Activated CD4-positive, alpha-beta T cell treated with anti-CD3 and anti-CD28 coated beads, Interleukin-2, amount 10 ng/mL, durations not matched to agents 7 days and 5 days (primary cell): ENCODE results near the gene COL11A2. TPM values are rescaled to one million over a fixed set of nuclear protein-coding genes. Genes with fewer than 3 reads are reported as not detected.

Source experiments
- CTCF ChIA-PET: fragments of 350-600 bp; sonication (Branson Sonifier 250); formaldehyde crosslinking; loops from one replicate; lab custom pipeline; 2021; ENCODE audit warnings: antibody characterized with exemption; lab: Charles Lee
- POLR2A ChIA-PET: fragments of 350-600 bp; sonication (Branson Sonifier 250); formaldehyde crosslinking; loops from one replicate; lab custom pipeline; 2021; ENCODE audit warnings: antibody characterized with exemption; lab: Charles Lee
- DNase-seq: peaks from one replicate; pipeline ENCODE4 v3.0.0-alpha.2; 2020
- H3K27ac Mint-ChIP-seq: one replicate; pipeline ENCODE4 v1.8.0; 2021; ENCODE audit warnings: mild to moderate bottlenecking, moderate library complexity, mixed read lengths
- H3K27me3 Mint-ChIP-seq: one replicate; pipeline ENCODE4 v1.8.0; 2021; ENCODE audit warnings: mixed read lengths
- H3K36me3 Mint-ChIP-seq: one replicate; pipeline ENCODE4 v1.8.0; 2021; ENCODE audit warnings: low read depth, mixed read lengths
- H3K4me1 Mint-ChIP-seq: one replicate; pipeline ENCODE4 v1.8.0; 2021; ENCODE audit warnings: mixed read lengths
- H3K4me3 Mint-ChIP-seq: one replicate; pipeline ENCODE4 v1.8.0; 2021; ENCODE audit warnings: mild to moderate bottlenecking, moderate library complexity, mixed read lengths
- H3K9me3 Mint-ChIP-seq: one replicate; pipeline ENCODE4 v1.8.0; 2021; ENCODE audit warnings: mixed read lengths
- total RNA-seq, 2 experiments: library from RNA; stranded (reverse); gene quantifications; one replicate each; pipeline ENCODE4 v1.2.3, GENCODE V29; 2021

Gene COL11A2
- total RNA-seq, 2 experiments from 2014 or later, result 1.3 to 1.4 TPM

- ChIA-PET POLR2A (no interaction called here), CTCF (no interaction called here)
- Mint-ChIP-seq H3K4me3 (no peak overlapping the region), H3K4me1 (peaks cover 21% of the 10 kb centered on the region), H3K27me3 (peaks cover 19% of the 10 kb centered on the region), H3K27ac (no peak overlapping the region), H3K36me3 (peaks cover 23% of the 10 kb centered on the region), H3K9me3 (peaks cover 18% of the 10 kb centered on the region)
- no peak for DNase-seq
Measured at GRCh38 chr6:33185654-33186187, 6.5 kb downstream of the COL11A2 start.

- CTCF ChIA-PET, result no interaction called here
- POLR2A ChIA-PET, result interaction anchor here (0.5 kb wide), 1 partner anchor 41 kb away, joined by 5 read pairs; no protein-coding TSS in a partner anchor
- no peak for DNase-seq
- H3K27me3 Mint-ChIP-seq, result peaks cover 15% of the 10 kb centered on the region
- peaks cover 23% of the 10 kb centered on the region for H3K36me3 Mint-ChIP-seq
- no peak overlapping the region for H3K4me3 Mint-ChIP-seq
- H3K27ac Mint-ChIP-seq, result peak overlapping the region; percentile 98
- peaks cover 21% of the 10 kb centered on the region for H3K4me1 Mint-ChIP-seq
- peaks cover 18% of the 10 kb centered on the region for H3K9me3 Mint-ChIP-seq
Measured at GRCh38 chr6:33185190-33185589, 7.1 kb downstream of the COL11A2 start.

- peak; percentile 38 for DNase-seq
- peaks cover 10% of the 10 kb centered on the region for H3K27me3 Mint-ChIP-seq
- ChIA-PET POLR2A (no interaction called here), CTCF (interaction anchor here (1.1 to 1.9 kb wide), 4 partner anchors 12 to 65 kb away, joined by 4 to 6 read pairs (median 6); no protein-coding TSS in a partner anchor)
- peaks cover 18% of the 10 kb centered on the region for H3K9me3 Mint-ChIP-seq
- H3K27ac Mint-ChIP-seq, result peak overlapping the region; percentile 98
- peaks cover 23% of the 10 kb centered on the region for H3K36me3 Mint-ChIP-seq
- H3K4me3 Mint-ChIP-seq, result peak overlapping the region; percentile 35
- H3K4me1 Mint-ChIP-seq, result peaks cover 21% of the 10 kb centered on the region
Measured at GRCh38 chr6:33183071-33183683, 9.1 kb downstream of the COL11A2 start.

GRCh38 chr6:33181141-33181540 is 11.1 kb downstream of the COL11A2 start:
- H3K4me1 Mint-ChIP-seq, result peaks cover 21% of the 10 kb centered on the region
- H3K27me3 Mint-ChIP-seq, result no peaks in the 10 kb centered on the region
- peaks cover 23% of the 10 kb centered on the region for H3K36me3 Mint-ChIP-seq
- ChIA-PET POLR2A (no interaction called here), CTCF (interaction anchor here (0.7 to 1.9 kb wide), 3 partner anchors 8 to 133 kb away, joined by 3 to 6 read pairs (median 3); partner anchors contain the start of gene TAPBP)
- H3K27ac Mint-ChIP-seq, result no peak overlapping the region
- H3K4me3 Mint-ChIP-seq, result no peak overlapping the region
- peaks cover 18% of the 10 kb centered on the region for H3K9me3 Mint-ChIP-seq
- DNase-seq, result no peak

GRCh38 chr6:33178755-33179475 is 13.4 kb downstream of the COL11A2 start:
- peaks cover 14% of the 10 kb centered on the region for H3K4me1 Mint-ChIP-seq
- peaks cover 14% of the 10 kb centered on the region for H3K36me3 Mint-ChIP-seq
- POLR2A ChIA-PET, result no interaction called here
- peaks cover 14% of the 10 kb centered on the region for H3K9me3 Mint-ChIP-seq
- no peak overlapping the region for H3K27ac Mint-ChIP-seq
- DNase-seq, result no peak
- peaks cover 3% of the 10 kb centered on the region for H3K27me3 Mint-ChIP-seq
- CTCF ChIA-PET, result interaction anchor here (0.9 kb wide), 1 partner anchor 30 kb away, joined by 3 read pairs; the partner anchor contains the start of gene RING1
- no peak overlapping the region for H3K4me3 Mint-ChIP-seq

- ChIA-PET CTCF (interaction anchor here (1.5 kb wide), 1 partner anchor 14 kb away, joined by 4 read pairs; no protein-coding TSS in a partner anchor), POLR2A (no interaction called here)
- Mint-ChIP-seq H3K27ac (peak overlapping the region; percentile 50), H3K4me3 (no peak overlapping the region), H3K27me3 (peaks cover 3% of the 10 kb centered on the region), H3K36me3 (peaks cover 3% of the 10 kb centered on the region), H3K4me1 (peaks cover 2% of the 10 kb centered on the region), H3K9me3 (peaks cover 2% of the 10 kb centered on the region)
- no peak for DNase-seq
Measured at GRCh38 chr6:33177552-33178446, 14.5 kb downstream of the COL11A2 start.

- Mint-ChIP-seq H3K36me3 (no peaks in the 10 kb centered on the region), H3K4me3 (no peak overlapping the region), H3K4me1 (no peaks in the 10 kb centered on the region), H3K9me3 (no peaks in the 10 kb centered on the region), H3K27ac (no peak overlapping the region), H3K27me3 (peaks cover 3% of the 10 kb centered on the region)
- DNase-seq, result no peak
- CTCF ChIA-PET, result interaction anchor here (1.5 kb wide), 1 partner anchor 13 kb away, joined by 4 read pairs; no protein-coding TSS in a partner anchor
- POLR2A ChIA-PET, result no interaction called here
Measured at GRCh38 chr6:33176906-33177305, 15.4 kb downstream of the COL11A2 start.

GRCh38 chr6:33175436-33176069 is 16.7 kb downstream of the COL11A2 start:
- H3K27ac Mint-ChIP-seq, result no peak overlapping the region

GRCh38 chr6:33174784-33175183 is 17.5 kb downstream of the COL11A2 start:
- H3K4me3 Mint-ChIP-seq, result no peak overlapping the region
- H3K4me1 Mint-ChIP-seq, result no peaks in the 10 kb centered on the region
- H3K27ac Mint-ChIP-seq, result no peak overlapping the region
- H3K36me3 Mint-ChIP-seq, result no peaks in the 10 kb centered on the region
- H3K27me3 Mint-ChIP-seq, result peaks cover 3% of the 10 kb centered on the region
- CTCF ChIA-PET, result interaction anchor here (1.0 to 1.5 kb wide), 3 partner anchors 11 to 74 kb away, joined by 3 to 4 read pairs (median 3); no protein-coding TSS in a partner anchor
- POLR2A ChIA-PET, result no interaction called here
- H3K9me3 Mint-ChIP-seq, result no peaks in the 10 kb centered on the region
- no peak for DNase-seq

More at GRCh38 chr6:33175436-33176069, 16.7 kb downstream of the COL11A2 start:
- Mint-ChIP-seq H3K27me3 (peaks cover 3% of the 10 kb centered on the region), H3K4me3 (no peak overlapping the region), H3K36me3 (no peaks in the 10 kb centered on the region), H3K4me1 (no peaks in the 10 kb centered on the region), H3K9me3 (no peaks in the 10 kb centered on the region)
- DNase-seq, result no peak
- POLR2A ChIA-PET, result no interaction called here
- CTCF ChIA-PET, result interaction anchor here (1.5 kb wide), 1 partner anchor 13 kb away, joined by 4 read pairs; no protein-coding TSS in a partner anchor

- Mint-ChIP-seq H3K4me1 (no peaks in the 10 kb centered on the region), H3K4me3 (no peak overlapping the region), H3K36me3 (no peaks in the 10 kb centered on the region), H3K27ac (no peak overlapping the region), H3K27me3 (peaks cover 3% of the 10 kb centered on the region), H3K9me3 (no peaks in the 10 kb centered on the region)
- ChIA-PET POLR2A (no interaction called here), CTCF (interaction anchor here (0.6 to 1.5 kb wide), 6 partner anchors 8 to 827 kb away, joined by 3 to 6 read pairs (median 3); no protein-coding TSS in a partner anchor)
- no peak for DNase-seq
Measured at GRCh38 chr6:33173535-33174180, 18.6 kb downstream of the COL11A2 start.
